HCEC 1CT (cell line): ENCODE measurements around the gene TSFM.

Experiments
- DNase-seq: peaks from one replicate; pipeline ENCODE4 v3.0.0-alpha.2; 2017

TSFM gene

DNA sequence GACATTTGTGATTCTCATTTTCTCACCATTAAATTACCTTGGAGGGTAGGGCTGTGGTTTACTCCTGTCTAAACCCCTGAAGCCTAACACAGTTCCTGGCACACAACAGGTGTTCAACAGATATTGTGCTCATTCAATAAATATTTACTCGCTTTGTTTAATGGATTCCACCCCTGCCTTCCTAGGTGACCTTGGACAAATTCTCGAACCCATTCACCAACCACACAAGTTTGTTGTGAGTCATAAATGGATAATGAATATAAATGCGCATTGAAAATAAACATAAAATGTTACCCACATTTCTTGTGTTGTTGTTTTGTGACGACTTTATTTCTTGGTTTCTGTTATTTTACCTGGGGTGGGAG is 362 bp upstream of the TSFM start:
- DNase-seq: no peak

DNA sequence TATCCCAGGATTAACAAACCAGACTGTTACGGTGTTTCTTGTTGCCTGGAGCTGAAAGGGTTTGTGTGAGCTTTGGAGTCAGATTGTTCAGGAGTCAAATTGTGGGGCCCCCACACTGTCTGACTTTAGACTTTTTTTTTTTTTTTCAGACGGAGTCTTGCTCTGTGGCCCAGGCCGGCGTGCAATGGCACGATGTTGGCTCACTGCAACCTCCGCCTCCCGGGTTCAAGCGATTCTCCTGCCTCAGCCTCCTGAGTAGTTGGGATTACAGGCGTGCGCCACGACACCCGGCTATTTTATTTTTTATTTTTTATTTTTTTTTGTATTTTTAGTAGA is 847 bp downstream of the TSFM start:
- DNase-seq: no peak

DNA sequence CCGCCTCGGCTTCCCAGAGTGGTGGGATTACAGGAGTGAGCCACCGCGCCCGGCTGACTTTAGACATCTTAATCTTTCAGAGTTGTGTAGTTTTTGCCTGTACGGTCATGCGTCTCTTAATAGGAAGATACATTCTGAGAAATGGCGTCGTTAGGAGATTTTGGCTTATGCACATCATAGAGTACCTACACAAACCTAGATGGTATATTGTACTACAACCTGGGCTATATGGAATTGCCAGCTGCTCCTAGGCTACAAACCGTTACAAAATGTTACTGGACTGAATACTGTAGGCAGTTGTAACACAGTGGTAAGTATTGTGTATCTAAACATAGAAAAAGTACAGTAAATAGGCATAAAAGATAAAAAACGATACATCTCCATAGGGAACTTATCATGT is 1.3 kb downstream of the TSFM start:
- no peak for DNase-seq

DNA sequence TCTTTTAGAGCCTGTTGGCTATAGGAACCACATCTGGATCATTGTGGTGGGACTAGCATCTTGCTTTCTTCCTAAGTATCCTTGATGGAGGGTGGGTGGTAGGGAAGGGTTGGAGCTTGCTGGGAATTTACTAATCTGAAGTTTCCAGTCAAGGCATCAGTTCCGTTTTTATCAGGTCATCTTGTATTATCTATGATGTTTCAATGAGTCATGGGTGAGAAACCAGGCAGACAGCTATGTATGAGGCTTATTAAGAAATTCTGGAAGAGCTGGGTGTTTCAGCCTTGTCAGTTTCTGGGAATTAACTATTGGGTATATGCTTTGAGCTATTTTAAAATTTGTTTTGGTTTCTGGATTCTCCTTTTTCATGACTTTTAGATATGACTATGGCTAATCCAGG is 11.3 kb downstream of the TSFM start:
- peak; percentile 85 for DNase-seq

DNA sequence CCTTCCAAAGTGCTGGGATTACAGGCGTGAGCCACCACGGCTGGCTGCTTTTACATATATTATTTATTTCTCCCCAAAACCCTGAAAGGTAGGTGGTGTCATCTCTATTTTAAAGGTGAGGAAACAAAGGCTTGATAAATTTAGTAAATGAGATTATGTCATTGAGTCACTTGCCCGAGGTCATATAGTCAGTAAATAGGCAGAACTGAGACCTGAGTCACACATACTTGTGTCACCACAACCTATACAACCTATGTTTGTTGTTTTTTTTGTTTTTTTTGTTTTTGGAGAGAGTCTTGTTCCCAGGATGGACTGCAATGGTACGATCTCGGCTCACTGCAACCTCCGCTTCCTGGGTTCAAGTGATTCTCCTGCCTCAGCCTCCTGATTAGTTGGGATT is 12.8 kb downstream of the TSFM start:
- DNase-seq: no peak

DNA sequence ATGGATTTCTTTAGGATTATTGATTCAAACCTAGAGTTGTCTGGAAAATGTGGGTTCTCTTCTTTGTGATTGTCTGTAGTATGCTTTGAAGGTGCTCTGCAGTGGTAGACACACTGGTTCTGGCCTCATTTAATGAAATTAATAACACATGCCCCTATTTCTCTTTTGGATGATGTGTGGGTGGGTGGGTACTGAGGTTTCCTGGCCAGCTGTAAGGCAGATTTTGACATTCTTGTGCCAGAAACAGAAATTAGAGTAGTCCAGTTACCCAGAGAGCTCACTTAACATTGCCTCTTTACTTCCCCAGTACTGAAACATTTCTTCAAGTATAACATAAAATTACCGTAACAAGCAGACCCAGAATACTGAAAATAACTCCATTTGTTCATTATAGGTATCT is 14.4 kb downstream of the TSFM start:
- no peak for DNase-seq

DNA sequence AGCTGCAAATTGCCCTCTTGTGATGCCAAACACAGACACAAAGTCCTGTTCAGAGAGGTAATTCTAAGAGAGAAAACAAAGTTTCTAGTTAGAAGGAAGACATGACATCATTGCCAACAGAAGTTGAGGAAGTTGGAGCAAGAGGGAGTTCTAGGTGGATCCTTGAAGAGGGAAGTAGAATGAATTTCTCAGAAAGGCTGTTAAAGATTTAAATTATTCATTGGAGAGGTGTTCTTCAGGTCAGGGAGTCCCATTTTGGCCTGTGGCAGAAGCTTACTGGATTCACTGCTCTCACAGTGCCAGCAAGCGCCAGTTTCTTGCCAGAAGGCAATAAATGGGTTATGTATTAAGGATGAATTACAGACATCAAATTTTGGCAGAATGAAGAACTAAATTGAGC is 15.3 kb downstream of the TSFM start:
- DNase-seq: no peak

DNA sequence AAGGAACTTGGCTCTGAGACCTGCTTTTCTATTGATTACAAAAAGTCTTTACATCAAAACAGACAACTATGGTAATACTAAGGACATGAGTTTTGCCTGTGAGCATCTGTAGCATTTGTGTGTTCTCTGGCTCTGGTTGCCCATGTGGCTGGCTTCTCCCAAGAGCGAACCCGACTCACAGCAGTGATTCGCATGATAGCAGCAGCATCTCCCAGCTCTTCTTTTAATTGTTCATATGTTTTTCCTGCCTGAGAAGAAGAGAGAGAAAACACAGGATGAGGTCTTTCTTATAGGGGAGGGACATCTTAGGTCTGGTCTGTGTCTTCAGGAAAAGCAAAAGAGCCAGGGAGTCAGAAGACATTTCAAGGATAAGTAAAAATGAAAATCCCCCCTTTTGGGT is 18.4 kb downstream of the TSFM start:
- DNase-seq: no peak

DNA sequence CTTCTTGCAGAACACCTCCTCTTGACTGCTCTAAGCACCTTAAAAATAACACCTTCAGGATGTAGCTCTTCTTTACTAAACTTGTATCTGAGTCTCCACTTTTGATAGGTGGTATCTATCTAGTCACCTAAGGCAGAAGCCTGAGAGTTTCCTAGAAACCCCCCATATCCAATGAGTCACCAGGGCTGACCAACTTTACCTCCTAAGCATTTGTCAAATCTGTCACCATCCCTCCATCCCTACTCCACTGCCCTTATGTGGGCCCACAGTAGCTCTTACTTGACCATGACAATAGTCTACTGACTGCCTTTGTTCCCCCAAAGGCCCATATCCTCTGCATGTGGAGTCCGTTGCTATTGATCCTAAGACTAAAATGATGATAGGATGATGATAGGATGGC is 20.0 kb downstream of the TSFM start:
- DNase-seq: no peak

DNA sequence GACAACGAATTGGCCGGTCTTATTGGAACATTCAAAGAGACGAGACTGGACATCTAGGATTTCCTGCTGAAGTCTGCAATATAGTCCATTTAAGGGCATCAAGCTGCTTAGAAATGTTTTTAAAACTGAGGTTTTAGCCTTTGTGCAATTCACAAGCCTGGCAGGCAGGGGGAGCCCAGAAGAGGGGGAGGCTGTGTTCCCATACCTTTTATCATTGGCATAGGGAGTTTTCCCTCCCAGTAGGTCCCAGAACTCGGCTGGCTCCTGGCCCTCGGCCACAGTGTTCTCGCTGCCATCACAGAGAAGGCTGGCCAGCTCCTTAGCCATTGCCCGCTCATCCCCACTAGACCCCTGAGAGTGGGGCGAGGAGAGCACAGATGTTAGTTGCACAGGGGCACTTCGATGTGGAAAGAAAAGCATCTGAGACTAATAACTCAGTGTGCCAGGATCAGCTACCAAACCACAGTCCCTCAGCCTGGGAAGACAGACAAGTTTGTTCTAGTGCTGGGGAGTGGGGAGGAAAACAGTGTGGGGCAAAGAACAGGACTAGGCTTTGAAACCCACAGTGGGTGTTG is 20.8 kb downstream of the TSFM start:
- DNase-seq: peak; percentile 58

DNA sequence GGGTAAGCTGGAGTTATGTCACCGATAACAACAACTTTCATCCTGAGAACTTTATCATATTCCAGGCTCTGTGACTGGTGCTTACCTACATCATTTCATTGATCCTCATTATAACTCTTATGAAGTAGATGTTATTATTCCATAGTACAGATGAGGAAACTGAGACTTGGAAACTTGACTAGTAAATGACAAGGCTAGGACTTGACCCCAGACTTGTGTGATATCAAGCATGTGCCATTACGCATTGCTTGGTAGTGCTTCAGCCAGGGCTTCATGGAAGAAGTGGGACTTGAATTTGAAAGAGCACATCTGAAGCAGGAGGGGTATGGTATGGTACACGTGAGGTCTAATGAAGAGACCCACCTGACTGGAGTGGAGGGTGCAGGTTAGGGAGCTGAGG is 24.1 kb downstream of the TSFM start:
- no peak for DNase-seq

DNA sequence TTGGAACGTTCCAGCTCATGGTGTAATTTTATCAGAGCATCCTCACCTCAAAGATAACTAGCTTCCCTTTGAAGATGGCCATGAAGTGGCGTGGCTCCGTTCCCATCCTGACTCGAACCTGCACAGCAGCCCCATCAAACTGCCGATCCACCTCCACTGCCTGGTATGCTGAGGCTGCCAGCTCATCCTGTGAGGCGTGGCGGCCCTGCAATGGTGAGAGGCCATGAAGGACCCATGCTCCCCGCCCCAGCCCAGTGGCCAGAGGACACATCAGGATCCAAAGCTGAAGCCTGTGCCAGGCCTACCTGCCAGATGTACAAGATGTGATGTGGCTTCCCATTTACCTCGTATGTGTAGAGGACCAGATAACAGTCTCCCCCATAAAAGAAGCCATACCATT is 24.7 kb downstream of the TSFM start:
- DNase-seq: no peak

DNA sequence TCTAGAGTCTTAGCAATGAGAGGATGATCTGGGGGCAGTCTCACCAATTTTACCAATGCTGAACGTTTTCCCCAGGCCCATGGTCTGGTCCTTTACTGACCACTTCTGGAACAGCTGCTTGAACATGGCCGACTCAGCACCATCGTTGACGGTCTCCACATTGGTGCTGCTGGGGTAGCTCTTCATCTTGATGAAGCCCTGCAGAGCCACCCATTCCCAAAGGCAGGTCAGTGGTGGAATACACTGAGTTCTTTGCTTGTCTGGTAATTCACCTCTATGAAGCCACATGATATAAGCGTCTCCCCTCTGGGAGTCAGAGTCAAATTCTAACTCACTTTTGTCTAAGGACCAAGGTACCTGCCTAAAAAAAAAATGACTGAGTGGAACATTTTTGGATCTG is 25.8 kb downstream of the TSFM start:
- no peak for DNase-seq

DNA sequence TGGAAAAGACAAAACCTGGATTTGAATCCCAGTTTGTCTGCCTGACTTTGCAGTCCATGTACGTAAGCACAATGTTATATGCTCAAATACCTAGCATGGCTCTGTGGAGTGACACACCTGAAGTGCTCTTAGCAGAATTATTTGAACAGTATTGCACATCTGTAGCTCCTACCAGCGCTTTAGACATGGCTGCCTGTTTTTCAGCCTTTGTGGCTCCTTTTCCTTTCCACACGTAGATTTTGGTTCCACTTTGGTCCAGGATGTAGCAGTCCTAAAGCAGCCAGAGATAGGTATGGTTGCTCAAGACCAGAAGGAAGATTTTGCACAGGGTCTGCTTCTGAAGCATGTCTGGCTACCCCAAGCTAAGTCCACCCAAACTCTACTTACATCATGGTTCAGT is 26.8 kb downstream of the TSFM start:
- no peak for DNase-seq

DNA sequence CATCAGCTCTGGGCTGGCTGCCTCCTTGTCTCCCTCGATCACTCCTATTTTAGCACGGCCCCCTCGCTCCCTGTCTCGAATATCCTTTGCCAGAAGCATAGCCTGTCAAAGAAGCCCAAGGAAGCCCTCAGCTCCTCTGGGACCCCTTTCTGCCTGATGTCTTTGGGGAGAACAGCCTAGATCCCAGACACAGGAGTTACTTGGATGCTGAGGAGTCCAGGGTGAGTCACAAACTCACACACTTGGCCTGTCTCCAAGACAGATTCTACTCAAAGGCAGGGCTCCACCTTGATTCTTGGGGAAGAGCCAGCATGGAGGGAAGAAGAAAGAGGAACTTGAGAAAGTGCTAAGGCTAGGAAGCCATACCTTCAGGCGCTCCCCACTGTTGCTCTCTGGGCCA is 27.9 kb downstream of the TSFM start:
- peak; percentile 34 for DNase-seq

DNA sequence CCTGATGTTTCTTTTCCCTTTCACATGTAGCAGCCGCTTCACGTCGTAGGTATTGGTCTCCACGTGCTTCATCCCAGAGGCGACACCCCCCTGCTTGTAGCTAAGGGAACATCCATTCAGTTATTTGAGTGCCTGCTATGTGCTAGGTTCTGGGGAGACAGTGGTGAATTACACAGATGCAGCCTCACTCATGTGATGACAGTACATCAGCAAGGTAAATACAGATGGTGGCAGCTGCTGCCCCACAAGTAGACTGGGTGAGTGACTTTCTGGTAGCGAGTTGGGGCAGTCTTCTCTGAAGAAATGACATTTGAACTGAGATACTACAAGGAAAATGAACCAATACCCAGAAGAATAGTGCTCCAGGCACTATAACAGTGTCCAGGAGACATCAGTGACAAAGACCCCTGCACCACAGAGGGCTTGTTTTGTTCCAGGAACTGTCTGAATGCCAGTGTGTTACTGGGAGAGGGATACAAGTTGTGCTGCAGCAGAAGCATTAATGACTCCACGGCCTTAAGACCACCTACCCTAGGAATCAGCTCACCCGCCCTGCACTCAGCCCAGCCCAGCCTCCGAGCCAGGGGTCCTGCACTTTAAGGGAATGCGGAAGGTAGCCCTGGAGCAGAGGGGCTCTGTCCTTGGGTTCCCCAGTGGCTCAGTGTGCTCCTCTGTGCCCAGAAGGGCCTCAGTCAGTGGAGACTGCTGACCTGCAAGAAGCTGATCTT is 28.6 kb downstream of the TSFM start:
- DNase-seq: no peak

DNA sequence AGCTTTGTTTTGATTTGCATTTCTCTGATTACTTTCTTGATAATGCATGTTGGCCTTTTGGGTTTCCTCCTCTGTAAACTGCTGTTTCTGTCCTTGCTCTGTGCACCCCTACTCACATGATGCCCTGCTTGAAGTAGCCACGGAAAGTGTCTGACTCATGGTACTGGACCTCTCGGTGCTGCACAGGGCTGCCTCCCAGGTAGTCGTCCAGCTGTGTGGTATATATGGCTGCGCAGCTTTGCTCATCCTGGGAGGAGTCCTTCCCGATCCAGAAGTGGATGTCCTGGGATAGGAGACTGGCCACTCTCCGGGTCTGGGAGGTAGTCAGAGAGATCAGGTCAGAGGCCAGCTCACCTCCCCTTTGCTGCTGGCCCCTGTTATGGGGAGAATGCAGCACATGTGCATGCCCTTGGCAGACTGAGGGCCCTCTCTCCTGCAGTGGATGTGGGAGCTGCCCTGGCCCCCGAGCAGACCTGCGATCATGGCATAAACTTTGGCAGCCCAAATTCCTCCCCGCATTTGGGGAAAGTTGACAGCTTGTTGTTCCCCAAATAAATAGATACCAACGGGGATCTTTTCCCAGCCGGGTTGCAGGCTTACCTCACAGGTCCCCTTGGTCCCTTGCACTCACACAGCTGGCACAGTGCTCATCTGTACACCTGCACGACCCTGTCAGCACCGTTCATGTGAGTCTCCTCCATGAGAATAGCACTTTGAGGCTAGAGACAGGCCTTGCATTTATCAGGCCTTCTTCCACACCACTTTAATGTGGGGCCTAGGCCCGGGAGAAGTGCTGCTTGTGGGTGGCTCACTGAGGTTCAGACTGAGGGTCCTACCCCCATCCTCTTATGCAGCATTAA is 30.8 kb downstream of the TSFM start:
- no peak for DNase-seq

DNA sequence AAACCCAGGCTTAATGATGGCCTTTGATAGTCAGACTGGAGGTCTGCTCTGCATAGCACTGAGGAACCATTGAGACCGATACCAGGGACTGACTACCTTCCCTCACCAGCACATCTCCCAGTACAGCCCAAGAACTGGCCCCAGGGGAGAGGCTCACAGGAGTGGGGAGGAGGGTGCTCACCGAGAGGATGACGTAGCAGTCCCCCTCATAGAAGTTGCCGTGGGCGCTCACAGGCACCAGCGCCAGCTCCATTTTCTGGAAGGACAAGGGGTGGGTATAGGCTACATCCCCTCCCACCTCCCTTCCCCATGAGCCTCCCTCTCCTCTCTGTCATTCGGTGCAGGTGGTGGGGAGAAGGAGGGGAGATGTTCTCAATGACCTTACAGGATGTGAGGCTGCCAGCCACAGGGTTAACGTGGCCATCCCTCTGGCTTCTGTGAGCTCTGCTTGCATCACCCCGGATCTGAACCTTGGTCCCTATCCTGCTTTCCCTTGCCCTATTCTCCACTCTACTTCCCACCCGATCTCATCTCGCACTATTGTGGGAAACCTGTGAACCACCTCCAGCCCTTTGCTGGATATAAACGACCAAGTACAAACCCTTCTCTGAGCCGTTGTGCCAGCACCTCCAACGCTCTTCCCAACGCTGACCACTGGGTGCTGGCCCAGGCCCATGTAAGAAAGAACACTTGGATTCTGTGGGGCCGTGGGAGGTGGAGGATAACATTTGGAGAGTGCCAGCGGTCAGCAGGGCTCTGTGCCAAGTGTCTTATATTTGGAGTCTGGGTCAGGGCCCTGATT is 31.6 kb downstream of the TSFM start:
- no peak for DNase-seq

DNA sequence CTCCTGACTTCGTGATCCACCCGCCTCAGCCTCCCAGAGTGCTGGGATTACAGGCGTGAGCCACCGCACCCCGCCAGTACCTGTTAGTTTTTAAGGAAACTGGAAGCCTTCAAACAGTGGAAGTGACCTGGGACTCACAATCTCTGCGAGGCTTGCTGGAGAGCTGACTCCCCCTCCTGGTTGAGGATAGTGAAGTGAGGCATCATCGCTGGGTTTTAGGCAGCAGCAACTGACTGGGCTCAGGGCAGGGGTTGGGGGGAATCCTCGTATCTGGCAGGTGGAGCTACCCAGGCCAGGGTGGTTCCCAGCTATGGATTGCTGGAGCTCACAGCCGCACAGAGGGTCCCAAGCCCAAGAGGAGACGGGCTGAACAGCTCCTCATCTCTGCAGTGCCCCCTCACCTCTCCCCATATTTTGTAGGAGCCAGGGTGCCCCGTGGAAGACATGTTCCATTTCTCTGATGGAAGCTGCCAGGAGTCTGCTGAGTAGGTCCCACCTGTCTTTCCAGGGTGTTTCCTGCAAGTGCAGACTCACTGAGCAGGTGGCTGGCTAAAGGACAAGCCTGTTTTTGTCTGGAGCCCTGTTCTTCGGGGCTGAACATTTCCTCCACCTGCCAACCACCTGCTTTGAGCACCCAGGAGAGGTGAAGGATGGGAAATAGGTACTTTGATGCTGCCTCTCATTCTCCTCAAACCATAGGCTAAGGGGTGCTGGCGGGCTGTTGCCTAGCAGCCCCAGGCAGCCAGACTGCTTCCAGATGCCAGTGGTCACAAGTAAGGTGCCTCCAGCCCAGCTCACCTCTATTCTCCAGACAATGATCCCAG is 32.8 kb downstream of the TSFM start:
- no peak for DNase-seq

DNA sequence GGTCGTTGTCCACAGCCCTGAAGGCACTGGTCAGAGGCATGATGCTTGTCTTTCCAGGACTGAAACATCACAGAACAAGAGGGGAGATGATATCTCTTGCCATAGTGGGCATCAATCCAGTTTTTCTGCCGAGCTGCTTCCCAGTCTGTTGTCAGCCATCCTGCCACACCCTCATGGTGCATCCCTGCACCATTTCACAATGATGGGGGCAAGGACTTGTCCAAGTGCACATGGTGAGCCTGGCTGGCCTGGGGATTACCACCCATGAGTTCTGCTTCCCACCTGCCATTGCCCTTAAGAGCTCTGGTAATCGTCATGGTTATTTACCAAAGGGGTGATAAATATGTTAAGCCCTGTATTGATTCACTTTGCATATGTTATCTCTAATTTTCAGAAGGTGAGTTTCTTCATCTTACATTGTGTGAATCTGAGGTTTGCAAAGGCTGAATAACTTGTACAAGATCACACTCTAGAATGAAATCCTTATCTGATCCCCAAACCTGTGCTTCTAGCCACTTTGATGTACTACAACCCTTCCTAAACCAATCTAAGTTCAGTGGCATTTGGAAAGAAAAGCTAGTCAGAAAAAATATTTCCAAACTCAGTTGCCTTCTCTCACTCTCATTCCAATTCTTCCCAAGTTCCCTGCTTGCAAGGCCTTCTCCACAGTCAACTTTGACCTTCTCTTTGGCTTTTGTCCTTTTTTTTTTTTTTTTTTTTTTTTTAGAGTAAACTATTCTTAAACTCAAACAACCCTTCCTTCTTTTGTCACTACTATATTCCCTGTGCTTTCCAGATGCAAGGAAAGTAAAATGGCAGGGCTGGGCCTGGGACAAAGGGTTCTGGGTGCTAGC is 33.6 kb downstream of the TSFM start:
- no peak for DNase-seq

DNA sequence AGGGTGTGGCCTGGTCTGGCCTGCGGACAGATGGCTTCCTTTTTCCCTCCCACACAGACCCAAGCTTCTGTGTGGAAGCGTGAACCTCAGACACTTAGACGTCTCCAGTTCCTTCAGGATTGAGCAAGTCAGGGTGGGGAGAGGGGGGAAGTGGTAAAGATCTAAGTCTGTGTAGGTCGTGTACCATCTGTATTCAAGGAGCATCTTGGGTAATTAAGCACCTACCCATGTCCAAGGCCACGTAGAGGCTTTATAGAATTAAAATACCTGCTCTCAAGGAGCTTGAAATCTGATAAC is 34.2 kb downstream of the TSFM start:
- no peak for DNase-seq
